ENCODE results near the gene NOTUM.

Gene NOTUM

DNA sequence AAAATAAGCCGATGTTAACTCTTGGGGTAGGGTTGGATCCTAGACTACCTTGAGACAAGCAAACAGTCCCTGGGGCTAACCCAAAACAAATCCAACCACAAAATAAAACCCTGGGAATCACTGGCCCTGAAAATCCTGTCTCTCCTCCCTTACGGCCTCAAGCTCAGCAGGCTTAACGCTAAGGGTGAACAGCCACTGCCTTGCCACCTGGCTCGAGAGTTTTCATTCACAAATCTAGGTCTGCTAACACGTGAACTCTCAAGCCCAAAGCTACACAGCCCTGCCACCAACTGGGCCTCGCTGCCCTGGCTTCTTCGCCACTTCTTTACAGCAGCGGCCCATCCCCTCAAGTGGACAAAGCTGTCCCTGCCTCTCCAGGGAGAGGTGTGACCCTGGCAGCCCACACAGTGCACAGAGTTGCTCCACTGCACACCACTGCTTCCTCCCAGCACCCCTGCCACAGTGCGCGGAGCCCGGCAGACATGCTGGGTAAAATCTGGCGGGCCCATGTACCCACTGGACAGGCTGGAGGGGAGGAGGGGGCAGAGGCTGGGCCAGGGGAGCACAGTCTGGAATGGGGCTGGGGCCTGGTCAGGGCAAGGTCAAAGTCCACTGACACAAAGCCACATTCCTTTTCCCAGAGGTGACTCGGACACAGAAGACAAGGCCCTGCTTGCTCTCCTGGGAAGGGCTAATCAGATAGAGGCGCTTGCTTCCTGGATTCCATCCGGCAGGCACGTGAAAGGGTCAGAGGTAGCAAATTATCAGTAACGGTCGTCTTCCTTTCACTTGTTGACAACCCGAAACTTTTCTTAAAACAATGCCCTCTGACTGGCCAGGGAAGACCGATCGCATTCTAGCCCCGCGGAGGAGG, 50.8 kb downstream of the NOTUM start:
- DNase-seq = no peak

DNA sequence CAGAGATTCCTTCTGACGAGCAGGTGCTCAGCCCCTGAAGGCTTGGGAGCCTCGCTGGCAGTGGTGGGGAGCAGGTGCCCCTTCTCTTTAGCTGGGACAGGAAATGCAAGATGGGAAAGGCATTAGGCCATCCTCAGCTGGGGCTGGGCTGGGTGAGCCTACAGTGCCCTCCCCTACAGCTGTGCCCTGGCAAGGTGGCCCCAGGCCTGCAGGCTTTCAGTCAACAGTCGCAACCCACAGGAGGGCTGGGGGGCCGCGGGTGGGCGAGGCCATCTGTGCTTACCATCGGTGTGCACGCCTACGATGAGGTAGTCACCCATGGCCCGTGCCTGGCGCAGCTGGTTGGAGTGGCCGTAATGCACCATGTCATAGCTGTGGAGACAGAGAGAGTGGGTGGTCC, 51.8 kb downstream of the NOTUM start:
- DNase-seq = no peak

DNA sequence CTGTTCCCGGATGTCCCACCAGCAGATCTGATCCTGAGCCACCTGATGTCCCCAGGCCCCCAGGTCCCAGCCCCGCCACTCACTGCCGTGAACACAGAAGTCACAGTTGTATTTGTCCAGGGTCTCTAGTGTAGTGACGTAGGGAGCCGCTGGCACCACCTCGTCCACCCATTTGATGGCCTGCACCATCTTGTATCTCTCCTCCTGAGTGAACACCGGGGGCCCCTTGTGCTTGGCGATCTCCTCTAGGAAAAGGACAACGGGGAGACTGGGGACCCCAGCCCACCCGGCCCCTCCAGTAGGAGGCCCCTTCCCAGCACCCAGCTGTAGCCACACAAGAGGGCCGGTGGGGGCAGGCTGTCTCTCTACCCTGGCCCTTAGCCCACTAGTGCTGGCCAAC, 52.2 kb downstream of the NOTUM start:
- DNase-seq = no peak

DNA sequence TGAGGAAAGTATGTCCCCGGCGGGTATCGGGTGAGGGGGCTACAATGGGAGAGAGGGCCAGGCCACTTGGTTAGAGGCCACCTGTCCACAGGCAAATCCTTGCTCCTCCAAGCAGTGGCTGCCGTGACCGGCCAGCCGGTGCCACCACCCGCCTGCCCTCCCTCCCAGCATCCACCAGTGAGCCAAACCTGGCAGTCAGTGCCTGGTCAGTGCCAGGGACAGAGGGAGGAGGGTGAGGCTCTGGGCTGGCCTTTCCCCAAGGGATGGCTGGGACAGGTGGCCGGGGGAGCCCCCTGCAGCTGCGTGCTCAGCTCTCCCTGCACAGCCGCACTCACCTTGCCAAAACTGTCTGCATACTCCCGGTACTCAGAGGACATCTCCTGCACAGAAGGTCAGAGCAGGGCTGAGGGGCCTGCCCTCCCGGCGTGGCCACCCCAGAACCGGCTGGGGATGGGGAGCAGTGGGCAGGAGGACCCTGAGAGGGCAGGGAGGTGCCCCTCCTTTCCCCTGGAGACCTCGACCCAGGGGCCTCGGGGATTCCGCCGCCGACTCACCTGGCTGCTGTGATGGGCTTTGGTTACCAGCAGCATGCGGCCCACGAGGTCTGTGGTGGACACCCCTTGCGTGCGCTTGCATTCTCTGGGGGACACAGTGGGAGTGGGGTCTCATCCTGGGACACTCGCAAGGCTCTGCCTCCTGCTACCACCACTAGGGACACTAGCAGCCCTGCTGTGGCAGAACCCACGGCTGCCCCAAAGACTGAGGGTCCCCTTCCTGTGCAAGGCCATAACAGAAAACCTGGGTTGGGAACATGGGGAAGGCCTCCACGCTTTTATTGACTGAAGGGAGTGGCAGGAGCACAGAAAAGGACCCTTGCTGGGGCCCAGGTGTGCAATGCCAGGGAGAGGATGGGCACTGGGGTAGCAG, 53.5 kb downstream of the NOTUM start:
- no peak for DNase-seq

DNA sequence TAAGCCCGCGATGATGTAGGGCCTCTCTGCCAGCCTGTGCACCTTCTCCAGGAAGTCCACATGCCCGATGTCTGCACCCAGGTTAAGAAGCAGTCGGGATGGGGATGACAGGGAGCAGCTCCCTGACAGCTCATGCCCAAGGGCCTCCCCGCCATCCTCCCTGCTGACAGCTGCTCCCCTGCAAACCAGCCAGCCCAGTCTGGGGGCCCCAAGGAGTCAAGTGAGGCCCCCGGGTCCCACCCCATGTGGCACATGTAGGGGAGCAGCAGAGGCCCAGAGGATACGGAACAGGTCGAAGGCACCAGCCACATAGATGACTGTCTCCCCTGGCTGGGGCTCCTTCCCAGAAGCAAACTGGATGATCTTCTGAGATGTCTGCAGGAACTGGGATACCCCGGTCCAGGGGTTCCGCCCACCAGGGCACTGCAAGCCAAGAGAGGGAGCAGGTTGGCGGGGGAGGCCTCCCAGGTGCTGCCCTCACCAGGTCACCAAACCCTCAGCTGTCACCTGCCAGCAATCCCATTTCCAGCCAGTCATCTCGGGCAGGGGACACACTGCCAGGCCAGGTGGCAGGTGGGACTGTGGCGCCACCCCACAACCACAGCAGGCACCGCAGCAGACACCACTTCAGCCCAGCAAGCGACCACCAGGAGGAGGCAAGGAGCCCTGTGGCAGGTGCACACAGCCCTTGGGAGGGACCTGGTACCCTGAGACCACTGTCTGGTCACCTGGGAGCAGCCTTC, 54.3 kb downstream of the NOTUM start:
- no peak for DNase-seq

DNA sequence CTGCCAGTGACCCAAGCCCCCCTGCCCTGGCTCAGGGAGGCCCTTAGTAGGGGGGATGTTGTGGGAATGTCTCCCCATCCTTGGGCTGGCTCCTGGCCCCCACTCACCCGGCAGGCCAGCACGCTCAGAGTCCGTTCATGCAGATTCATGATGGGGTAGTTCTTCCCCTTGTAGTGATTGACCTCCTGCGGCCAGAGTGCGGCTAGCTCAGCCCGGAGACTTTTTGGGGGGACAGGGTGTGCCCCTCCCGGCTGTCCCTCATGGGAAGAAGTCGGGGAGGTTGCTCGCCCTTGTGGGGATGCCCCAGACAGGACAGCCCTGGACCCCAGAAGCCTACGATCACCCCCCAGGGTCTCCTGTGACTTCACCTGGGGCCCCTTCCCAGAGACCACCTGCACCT, 55.0 kb downstream of the NOTUM start:
- DNase-seq = no peak

DNA sequence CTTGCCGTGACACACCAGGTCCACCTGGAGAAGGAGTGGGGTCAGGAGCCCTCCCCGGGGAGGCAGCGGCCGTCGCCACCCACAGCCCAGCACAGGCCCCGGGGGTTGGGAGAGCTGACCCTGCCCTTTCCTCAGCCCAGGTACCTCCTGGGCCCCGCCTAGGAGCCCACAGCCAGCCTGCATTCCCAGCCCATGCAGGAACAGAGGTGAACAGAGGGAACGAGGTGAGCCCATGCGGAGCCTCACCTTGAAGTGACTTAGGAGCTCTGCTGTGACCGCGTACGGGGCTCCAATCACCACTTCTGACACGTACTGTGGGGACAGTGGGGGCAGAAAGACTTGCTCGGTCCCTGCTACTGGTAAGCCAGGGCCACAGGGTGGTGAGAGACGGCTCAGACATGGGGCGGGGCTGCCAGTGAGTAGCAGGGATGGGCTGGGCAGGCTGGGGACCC, 55.5 kb downstream of the NOTUM start:
- no peak for DNase-seq

DNA sequence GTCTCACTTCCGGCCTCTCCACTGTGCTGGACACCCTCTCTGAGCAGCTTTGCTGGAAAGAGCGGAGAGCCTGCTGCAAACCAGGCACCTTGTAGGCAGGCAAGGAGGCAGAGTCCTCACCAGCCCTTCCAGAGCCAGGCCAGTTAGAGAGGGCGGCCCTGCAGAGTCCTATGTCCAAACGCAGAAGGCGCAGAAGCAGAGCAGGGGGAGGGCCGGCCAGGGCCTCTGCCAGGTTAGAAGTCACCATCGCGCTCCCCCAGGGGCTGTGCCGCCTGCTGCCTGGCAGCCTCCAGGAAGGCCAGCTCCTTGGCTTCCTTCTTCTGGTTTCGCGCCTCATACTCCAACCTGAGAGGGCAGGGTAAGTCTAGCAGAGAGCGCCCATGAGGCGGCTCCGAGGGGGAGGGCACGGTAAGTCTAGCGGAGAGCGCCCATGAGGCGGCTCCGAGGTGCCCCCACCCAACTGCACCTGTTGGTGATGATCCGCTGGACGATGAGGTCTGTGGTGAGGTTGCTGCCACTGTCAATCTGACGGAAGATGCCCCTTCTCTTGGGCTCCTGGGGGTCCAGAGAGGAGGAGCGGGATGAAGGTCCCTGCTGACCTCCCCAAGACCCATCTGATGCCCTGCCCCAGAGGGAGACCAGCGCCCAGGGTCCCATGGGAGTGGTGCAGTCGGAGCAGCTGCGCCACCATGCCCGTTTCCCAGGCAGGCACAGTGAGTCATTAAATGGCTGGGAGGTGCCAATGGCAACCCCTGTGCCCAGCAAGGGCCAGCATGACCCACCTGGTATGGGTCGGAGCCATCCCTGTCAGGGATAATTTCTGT, 56.2 kb downstream of the NOTUM start:
- DNase-seq = no peak

DNA sequence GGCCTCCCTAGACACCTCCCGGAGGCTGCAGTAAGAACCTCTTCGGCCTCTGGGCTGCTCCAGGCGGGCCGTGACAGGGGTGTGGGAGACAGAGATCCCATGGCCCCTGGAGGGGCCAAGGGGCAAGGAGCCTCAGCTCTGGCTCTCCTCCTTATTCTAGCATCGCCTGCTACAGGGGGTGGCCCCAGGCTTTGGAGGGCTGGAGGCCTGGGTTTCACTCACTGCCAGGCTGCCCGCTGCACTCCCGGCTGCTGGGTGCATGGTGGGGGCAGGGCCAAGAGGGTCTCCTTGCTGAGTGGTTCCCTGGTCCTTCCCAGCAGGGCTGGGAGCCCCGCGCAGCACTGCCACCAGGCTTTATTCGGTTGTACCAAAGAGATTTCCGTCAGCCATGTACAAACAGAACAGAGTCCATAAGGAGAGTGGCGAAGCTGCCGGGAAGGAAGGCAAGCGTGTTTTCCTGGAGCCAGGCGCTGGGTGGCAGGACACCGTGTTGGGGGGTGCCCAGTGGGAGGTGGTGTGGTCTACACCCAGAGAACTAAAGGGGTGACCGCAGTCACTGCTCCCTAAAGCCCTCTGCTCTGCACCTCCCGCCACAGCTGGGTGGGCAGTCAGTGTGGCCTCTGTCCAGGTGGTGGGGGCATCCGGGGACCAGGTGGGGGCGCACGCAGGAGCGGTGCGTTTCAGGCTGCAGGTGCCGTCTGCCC, 56.9 kb downstream of the NOTUM start:
- no peak for DNase-seq

DNA sequence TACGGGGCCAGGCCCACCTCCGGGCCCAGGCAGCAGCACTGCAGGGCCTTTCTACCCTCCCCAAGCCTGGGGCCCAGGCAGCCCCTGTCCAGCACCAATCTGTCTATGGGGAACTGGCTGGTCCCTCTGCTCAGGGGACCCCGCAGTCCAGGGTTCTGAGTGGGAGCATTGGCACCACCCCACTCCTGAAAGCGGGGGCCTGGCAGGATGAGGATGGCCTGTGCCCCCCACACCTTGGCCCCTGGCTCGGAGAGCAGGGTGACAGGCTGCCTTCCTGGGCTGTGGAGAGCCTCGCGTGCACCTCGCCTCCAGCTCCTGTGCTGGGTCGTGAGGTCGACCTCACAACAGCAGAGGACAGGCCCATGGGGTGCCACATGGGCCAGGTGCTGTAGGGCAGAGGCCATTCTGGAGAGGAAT, 57.6 kb downstream of the NOTUM start:
- no peak for DNase-seq

DNA sequence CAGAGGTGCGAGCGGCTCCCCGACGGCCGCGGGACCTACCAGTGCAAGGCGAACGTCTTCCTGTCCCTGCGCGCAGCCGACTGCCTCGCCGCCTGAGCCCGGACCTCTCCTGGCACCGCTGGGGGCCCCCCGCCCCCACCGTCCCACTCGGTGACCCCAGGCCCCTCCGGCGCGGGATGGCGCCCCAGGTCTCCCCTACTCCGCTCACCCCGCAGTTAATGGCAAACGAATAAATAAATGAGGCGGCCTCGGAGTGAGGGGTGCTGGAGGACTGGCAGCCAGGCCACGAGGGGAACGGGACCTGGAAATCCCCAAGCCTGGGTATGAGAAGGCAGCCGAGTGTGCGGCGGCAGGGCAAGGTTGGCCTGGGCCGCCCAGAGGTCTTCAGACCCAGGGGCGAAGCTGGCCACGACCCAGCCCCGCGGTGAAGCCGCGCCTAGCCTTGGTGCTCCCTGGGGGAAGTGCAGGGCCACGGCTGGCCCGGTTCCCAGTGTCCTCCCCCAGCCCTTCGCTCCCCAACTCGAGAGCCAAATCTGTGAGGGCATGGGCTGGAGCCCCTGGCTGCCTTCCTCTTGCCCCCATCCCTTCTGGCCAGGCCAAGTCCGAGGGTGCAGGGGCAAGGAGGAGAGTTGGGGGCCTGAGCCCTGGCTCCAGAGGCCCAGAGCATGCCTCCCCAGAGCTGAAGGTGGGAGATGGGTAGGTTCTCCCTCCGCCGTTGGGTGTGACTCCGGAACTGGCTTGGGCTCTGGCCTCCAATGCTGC, 58.2 kb downstream of the NOTUM start:
- DNase-seq = no peak
